B cell (primary cell): ENCODE data around the gene EPS8L3. TPM values are rescaled to one million over a fixed set of nuclear protein-coding genes. Genes with fewer than 3 reads are reported as not detected.

ENCODE experiments used
- ATAC-seq: fragments of 200-7000 bp; cut with Tn5 transposase; one replicate; pipeline ENCODE4 v1.10.0; 2021; ENCODE audit warnings: low read depth, mild to moderate bottlenecking, moderate number of reproducible peaks, moderate library complexity
- CTCF ChIA-PET: fragments of 350-600 bp; sonication (Branson Sonifier 250); formaldehyde crosslinking; loops from one replicate; lab custom pipeline; 2021; ENCODE audit warnings: antibody characterized with exemption, inconsistent platforms; lab: Charles Lee
- POLR2A ChIA-PET: fragments of 350-600 bp; sonication (Branson Sonifier 250); formaldehyde crosslinking; loops from one replicate; lab custom pipeline; 2021; ENCODE audit warnings: antibody characterized with exemption; lab: Charles Lee
- DNase-seq: peaks from one replicate; pipeline ENCODE4 v3.0.0; 2013
- H2AFZ ChIP-seq: 2 replicates; pipeline ENCODE4 v1.6.1; 2012; ENCODE audit warnings: mild to moderate bottlenecking, low read depth, low read length; ENCODE audit not compliant: insufficient read depth, poor library complexity, severe bottlenecking
- H3K27ac ChIP-seq, 2 donors: 1 replicate in 1 of 2; 2 replicates in 1 of 2; pipeline ENCODE4 v1.5.1; 2012 to 2013; ENCODE audit warnings: low read length in 2 of 2, mild to moderate bottlenecking in 2 of 2, moderate library complexity in 1 of 2
- H3K27me3 ChIP-seq, 4 experiments: fragments of 200-600 bp in 1 of 4; sonication (generic) in 1 of 4; replicated peaks in 1 of 4; 1 replicate in 2 of 4; 2 replicates in 2 of 4; pipeline versions ENCODE4 v1.6.1 to v1.7.0; 2013 to 2016; ENCODE audit warnings: low read length in 3 of 4, mild to moderate bottlenecking in 2 of 4, mixed read lengths in 1 of 4, moderate library complexity in 1 of 4; ENCODE audit not compliant: insufficient read depth in 4 of 4, control insufficient read depth in 3 of 4; ENCODE audit errors: control extremely low read depth in 1 of 4
- H3K36me3 ChIP-seq, 2 experiments: replicated peaks in 1 of 2; 1 replicate in 1 of 2; 2 replicates in 1 of 2; pipeline versions ENCODE4 v1.6.1 to v1.7.1; 2013; ENCODE audit warnings: low read length in 1 of 2; ENCODE audit not compliant: insufficient read depth in 2 of 2, control insufficient read depth in 1 of 2; ENCODE audit errors: control extremely low read depth in 1 of 2, extremely low read depth in 1 of 2
- H3K4me1 ChIP-seq, 2 donors: fragments of 200-600 bp in 1 of 2; sonication (generic) in 1 of 2; 1 replicate in 1 of 2; 2 replicates in 1 of 2; pipeline versions ENCODE4 v1.5.1 to v1.6.1; 2013 to 2017; ENCODE audit warnings: low read length in 2 of 2; ENCODE audit not compliant: control insufficient read depth in 2 of 2, insufficient read depth in 2 of 2
- H3K4me2 ChIP-seq: replicated peaks from 2 replicates; pipeline ENCODE3; 2012; ENCODE audit warnings: mild to moderate bottlenecking, low read depth, low read length; ENCODE audit not compliant: poor library complexity, severe bottlenecking
- H3K4me3 ChIP-seq, 5 experiments: fragments of 200-600 bp in 1 of 5; sonication (generic) in 1 of 5; 1 replicate in 3 of 5; 2 replicates in 2 of 5; pipeline versions ENCODE4 v1.5.1 to v1.7.0; 2011 to 2016; ENCODE audit warnings: low read length in 4 of 5, mild to moderate bottlenecking in 4 of 5, low read depth in 2 of 5, control low read depth in 1 of 5, moderate library complexity in 1 of 5; ENCODE audit not compliant: insufficient read depth in 1 of 5; ENCODE audit errors: control extremely low read depth in 1 of 5, extremely low read depth in 1 of 5
- H3K79me2 ChIP-seq: fragments of 200-600 bp; sonication (generic); one replicate; pipeline ENCODE4 v1.6.0; 2016; ENCODE audit warnings: low read length; ENCODE audit not compliant: control insufficient read depth, insufficient read depth
- H3K9ac ChIP-seq: fragments of 200-600 bp; sonication (generic); 2 replicates; pipeline ENCODE4 v1.6.1; 2017; ENCODE audit warnings: mild to moderate bottlenecking, low read length, moderate library complexity
- H3K9me3 ChIP-seq, 3 donors: one replicate each; pipeline versions ENCODE4 v1.6.1 to v1.7.1; 2013; ENCODE audit warnings: low read length in 2 of 3; ENCODE audit not compliant: control insufficient read depth in 2 of 3, insufficient read depth in 1 of 3; ENCODE audit errors: control extremely low read depth in 1 of 3
- H4K20me1 ChIP-seq: 2 replicates; pipeline ENCODE4 v1.6.0; 2012; ENCODE audit warnings: mild to moderate bottlenecking, low read length; ENCODE audit not compliant: insufficient read depth, control insufficient read depth, poor library complexity, severe bottlenecking
- H3K27ac Mint-ChIP-seq: one replicate; pipeline ENCODE4 v1.8.0; 2021; ENCODE audit warnings: mixed read lengths
- H3K27me3 Mint-ChIP-seq: one replicate; pipeline ENCODE4 v1.8.0; 2021; ENCODE audit warnings: mixed read lengths
- H3K4me1 Mint-ChIP-seq: one replicate; pipeline ENCODE4 v1.8.0; 2021; ENCODE audit warnings: mixed read lengths
- H3K4me3 Mint-ChIP-seq: one replicate; pipeline ENCODE4 v1.8.0; 2021; ENCODE audit warnings: mixed read lengths
- H3K9me3 Mint-ChIP-seq: one replicate; pipeline ENCODE4 v1.8.0; 2022; ENCODE audit warnings: mixed read lengths; ENCODE audit not compliant: insufficient read depth
- EZH2 ChIP-seq: IDR thresholded peaks from 2 replicates; pipeline ENCODE4 v1.6.1; 2012; ENCODE audit warnings: borderline replicate concordance, low read depth, mild to moderate bottlenecking, moderate library complexity, low read length; ENCODE audit not compliant: insufficient read depth, poor library complexity, severe bottlenecking
- WGBS: methylation state at CpG from one replicate; pipeline ENCODE4 v1.1.5; 2013; ENCODE audit warnings: missing lambda C conversion rate; ENCODE audit not compliant: insufficient coverage; 5-methylcytosine and 5-hydroxymethylcytosine counted together
- intact Hi-C: fragments of 100-400 bp; cut with micrococcal nuclease; formaldehyde crosslinking; loops from one replicate; pipeline ENCODE4 v1.10.0; 2022
- polyA plus RNA-seq: library from polyadenylated mRNA; depleted of rRNA; stranded (reverse); fragments of >200 nt; gene quantifications from 2 replicates; pipeline ENCODE4 v1.2.3, GENCODE V29; 2012
- total RNA-seq, 2 donors: library from RNA; stranded (reverse); fragments of 120-200 nt in 1 of 2; gene quantifications; 1 replicate in 1 of 2; 2 replicates in 1 of 2; pipeline versions ENCODE4 v1.2.3 to v1.2.4, GENCODE V29; 2013 to 2022
- TF ChIP-seq, protein P1 (sequence below): fragments of 200-600 bp; IDR thresholded peaks from one replicate; pipeline ENCODE4 v1.8.0; 2022; ENCODE audit warnings: antibody characterized with exemption, mild to moderate bottlenecking

The EPS8L3 gene
- total and polyA plus RNA-seq, 2 donors (not counting 1 experiment from before 2014, with no cell fraction given): not detected

DNA sequence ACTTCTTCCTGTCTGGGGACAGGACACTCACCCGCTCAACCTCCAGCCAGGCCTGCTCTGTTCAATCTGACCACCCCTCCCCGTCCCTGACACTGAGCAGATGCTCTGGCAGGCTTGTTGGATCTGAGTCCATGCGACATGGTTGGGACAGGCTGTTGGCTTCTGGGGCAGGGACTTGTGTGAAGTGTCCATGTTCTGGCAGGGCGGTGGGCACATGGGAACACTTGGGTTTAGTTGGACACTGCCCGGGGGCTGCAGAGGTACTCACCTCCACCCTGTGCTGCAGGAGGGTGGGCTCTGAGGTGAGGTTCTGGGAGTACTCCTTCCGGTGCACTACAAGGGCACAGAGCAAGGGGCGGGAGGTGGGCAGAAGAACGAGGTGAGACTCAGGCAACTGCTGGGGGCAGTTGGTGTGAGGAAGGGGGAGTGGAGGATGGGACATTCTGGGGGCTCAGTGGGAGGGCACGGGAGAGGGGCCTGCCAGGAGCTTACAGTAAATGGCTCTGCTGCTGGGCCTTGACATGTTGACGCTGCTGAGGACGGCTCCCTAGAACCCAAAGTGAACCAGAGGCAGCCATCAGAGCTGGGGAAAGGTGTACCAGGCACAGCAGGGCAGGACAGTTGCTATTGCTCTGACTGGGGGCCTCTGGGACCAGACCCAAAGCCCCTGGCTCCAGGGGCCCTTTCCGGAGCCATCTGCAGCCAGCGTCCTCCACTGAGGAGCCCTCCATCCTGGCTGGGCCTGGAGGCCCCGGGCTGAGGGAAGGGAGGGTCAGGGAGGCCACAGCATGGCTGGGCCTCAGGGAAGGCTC, 2.3 kb downstream of the EPS8L3 start:
- no peaks in the 10 kb centered on the region for H3K27me3 Mint-ChIP-seq
- Histone ChIP-seq H3K4me3 (no peak overlapping the region), H3K27ac (no peak overlapping the region), H3K27me3 (no peaks in the 10 kb centered on the region), H3K4me2 (no peak overlapping the region), H3K9me3 (no peaks in the 10 kb centered on the region), H3K9ac (no peak overlapping the region), H3K36me3 (no peaks in the 10 kb centered on the region), H4K20me1 (no peaks in the 10 kb centered on the region), H2AFZ (no peak overlapping the region), H3K4me1 (no peaks in the 10 kb centered on the region), H3K79me2 (no peaks in the 10 kb centered on the region)
- H3K4me3 Mint-ChIP-seq: no peak overlapping the region
- CTCF ChIA-PET: interaction anchor here (0.9 kb wide), 1 partner anchor 13 kb away, joined by 3 read pairs; no protein-coding TSS in a partner anchor
- DNase-seq: no peak
- intact Hi-C loops: no loop called here
- ATAC-seq: no peak
- no peaks in the 10 kb centered on the region for H3K4me1 Mint-ChIP-seq
- 89% methylated on average over 13 of the region's 14 CpGs for WGBS
- no peak overlapping the region for H3K27ac Mint-ChIP-seq
- TF ChIP-seq EZH2: no peak
- TF ChIP-seq, protein P1, sequence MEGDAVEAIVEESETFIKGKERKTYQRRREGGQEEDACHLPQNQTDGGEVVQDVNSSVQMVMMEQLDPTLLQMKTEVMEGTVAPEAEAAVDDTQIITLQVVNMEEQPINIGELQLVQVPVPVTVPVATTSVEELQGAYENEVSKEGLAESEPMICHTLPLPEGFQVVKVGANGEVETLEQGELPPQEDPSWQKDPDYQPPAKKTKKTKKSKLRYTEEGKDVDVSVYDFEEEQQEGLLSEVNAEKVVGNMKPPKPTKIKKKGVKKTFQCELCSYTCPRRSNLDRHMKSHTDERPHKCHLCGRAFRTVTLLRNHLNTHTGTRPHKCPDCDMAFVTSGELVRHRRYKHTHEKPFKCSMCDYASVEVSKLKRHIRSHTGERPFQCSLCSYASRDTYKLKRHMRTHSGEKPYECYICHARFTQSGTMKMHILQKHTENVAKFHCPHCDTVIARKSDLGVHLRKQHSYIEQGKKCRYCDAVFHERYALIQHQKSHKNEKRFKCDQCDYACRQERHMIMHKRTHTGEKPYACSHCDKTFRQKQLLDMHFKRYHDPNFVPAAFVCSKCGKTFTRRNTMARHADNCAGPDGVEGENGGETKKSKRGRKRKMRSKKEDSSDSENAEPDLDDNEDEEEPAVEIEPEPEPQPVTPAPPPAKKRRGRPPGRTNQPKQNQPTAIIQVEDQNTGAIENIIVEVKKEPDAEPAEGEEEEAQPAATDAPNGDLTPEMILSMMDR: no peak
- POLR2A ChIA-PET: no interaction called here
- H3K9me3 Mint-ChIP-seq: no peaks in the 10 kb centered on the region

DNA sequence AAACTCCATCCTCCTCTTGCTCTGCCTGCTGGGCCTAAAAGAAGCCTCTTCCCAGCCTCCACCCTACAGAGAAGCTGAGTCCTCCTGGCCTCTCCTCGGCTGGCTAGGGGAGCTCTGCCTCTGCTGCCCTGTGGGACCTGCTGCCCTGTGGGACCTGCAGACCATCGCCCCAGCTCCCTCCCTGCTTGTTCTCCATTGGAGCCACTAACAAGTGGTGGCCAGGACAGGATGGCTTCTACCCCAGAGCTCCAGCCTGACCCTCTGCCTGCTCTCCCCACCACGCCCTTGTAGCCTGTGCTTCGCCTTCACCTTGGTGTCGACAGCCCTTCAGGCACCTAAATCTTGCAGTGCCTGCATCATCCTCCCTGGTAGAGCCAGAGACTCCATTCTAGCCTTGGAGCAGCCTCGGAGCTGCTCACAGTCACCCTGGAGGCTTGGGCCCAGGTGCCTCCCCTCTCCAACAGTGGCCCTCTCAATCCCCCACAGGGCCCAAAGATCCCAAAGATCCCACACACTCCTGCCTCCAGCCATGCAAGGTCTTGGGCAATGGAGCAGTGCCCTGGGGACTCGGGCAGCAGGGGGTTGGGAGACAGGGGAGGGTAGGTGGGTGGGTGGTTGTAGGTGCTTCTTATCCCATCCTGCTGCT, 3.0 kb downstream of the EPS8L3 start:
- Histone ChIP-seq H3K4me3 (no peak overlapping the region), H2AFZ (no peak overlapping the region), H3K79me2 (no peaks in the 10 kb centered on the region), H3K36me3 (no peaks in the 10 kb centered on the region), H3K4me2 (no peak overlapping the region), H3K27ac (no peak overlapping the region), H3K27me3 (no peaks in the 10 kb centered on the region), H3K4me1 (no peaks in the 10 kb centered on the region), H3K9ac (no peak overlapping the region), H3K9me3 (no peaks in the 10 kb centered on the region), H4K20me1 (no peaks in the 10 kb centered on the region)
- TF ChIP-seq, protein P1: no peak
- no peak for TF ChIP-seq EZH2
- intact Hi-C loops: no loop called here
- DNase-seq (no peak), ATAC-seq (no peak)
- Mint-ChIP-seq H3K4me3 (no peak overlapping the region), H3K27me3 (no peaks in the 10 kb centered on the region), H3K4me1 (no peaks in the 10 kb centered on the region), H3K9me3 (no peaks in the 10 kb centered on the region), H3K27ac (no peak overlapping the region)
- ChIA-PET POLR2A (no interaction called here), CTCF (interaction anchor here (0.9 kb wide), 1 partner anchor 14 kb away, joined by 3 read pairs; no protein-coding TSS in a partner anchor)
- 85% methylated on average over 6 of the region's 7 CpGs for WGBS
